Panc1 (cell line): Measurements from ENCODE around the gene ACSL6. TPM values are rescaled to one million over a fixed set of nuclear protein-coding genes. Genes with fewer than 3 reads are reported as not detected.

Experiments used
- ATAC-seq: fragments of 200-7000 bp; cut with Tn5 transposase; 2 replicates; pipeline ENCODE4 v1.9.1; 2020; ENCODE audit warnings: mild to moderate bottlenecking, moderate library complexity
- BruUV-seq: library from RNA; stranded (reverse); fragments of 400-500 nt; replicated peaks from 2 replicates; lab custom pipeline; 2021; lab: Mats Ljungman, UMichigan
- CTCF ChIA-PET: fragments of 300-600 bp; sonication (Branson Sonifier 250); formaldehyde crosslinking; loops from one replicate; lab custom pipeline; 2022; ENCODE audit warnings: antibody characterized with exemption; lab: Charles Lee
- POLR2A ChIA-PET: fragments of 300-600 bp; sonication (Branson Sonifier 250); formaldehyde crosslinking; loops from one replicate; lab custom pipeline; 2022; ENCODE audit warnings: antibody characterized with exemption; lab: Charles Lee
- DNase-seq: peaks from one replicate; pipeline ENCODE4 v3.0.0-alpha.2; 2010; ENCODE audit warnings: low read depth, low spot score
- H3K27ac ChIP-seq: 2 replicates; pipeline ENCODE4 v1.5.1; 2011; ENCODE audit warnings: mild to moderate bottlenecking, low read length, inconsistent platforms
- H3K27me3 ChIP-seq: fragments of 200-500 bp; sonication (Bioruptor generic); 2 replicates; pipeline ENCODE4 v1.6.0; 2014; ENCODE audit warnings: low read length, inconsistent platforms; ENCODE audit not compliant: control insufficient read depth, insufficient read depth
- H3K36me3 ChIP-seq: fragments of 200-500 bp; sonication (Bioruptor generic); 2 replicates; pipeline ENCODE4 v1.5.1; 2014; ENCODE audit warnings: inconsistent platforms, mild to moderate bottlenecking, low read length, moderate library complexity; ENCODE audit not compliant: control insufficient read depth, insufficient read depth
- H3K4me1 ChIP-seq: 2 replicates; pipeline ENCODE4 v1.5.1; 2011; ENCODE audit warnings: inconsistent platforms, mild to moderate bottlenecking, low read length, moderate library complexity; ENCODE audit not compliant: control insufficient read depth, insufficient read depth
- H3K4me3 ChIP-seq, 2 experiments: 2 replicates each; pipeline ENCODE4 v1.5.1; 2011 to 2012; ENCODE audit warnings: low read depth in 2 of 2, low read length in 2 of 2, mild to moderate bottlenecking in 2 of 2, inconsistent platforms in 1 of 2, moderate library complexity in 1 of 2
- H3K9me3 ChIP-seq: fragments of 200-500 bp; sonication (Bioruptor generic); 2 replicates; pipeline ENCODE4 v1.5.1; 2014; ENCODE audit warnings: low read depth, mild to moderate bottlenecking, inconsistent platforms, low read length, moderate library complexity; ENCODE audit not compliant: control insufficient read depth, insufficient read depth
- POLR2AphosphoS5 ChIP-seq: IDR thresholded peaks from 2 replicates; pipeline ENCODE4 v1.6.1; 2012; ENCODE audit warnings: mild to moderate bottlenecking, low read depth, low read length, moderate library complexity
- SIN3A ChIP-seq: IDR thresholded peaks from 2 replicates; pipeline ENCODE4 v1.6.1; 2012; ENCODE audit warnings: low read depth, mild to moderate bottlenecking, low read length, moderate library complexity, borderline replicate concordance; ENCODE audit not compliant: insufficient read depth
- TCF7L2 ChIP-seq: IDR thresholded peaks from 2 replicates; pipeline ENCODE4 v1.6.1; 2011; ENCODE audit warnings: mild to moderate bottlenecking, low read depth, low read length, inconsistent platforms
- in situ Hi-C: cut with HindIII; loops from 2 replicates; pipeline ENCODE4 v1.10.0; 2016; ENCODE audit warnings: low sequenced_read_pairs, low pct_unique_long_range_greater_than_20kb
- intact Hi-C: fragments of 100-400 bp; cut with micrococcal nuclease; formaldehyde crosslinking; loops from one replicate; pipeline ENCODE4 v1.10.0; 2022; ENCODE audit not compliant: unreplicated experiment
- total RNA-seq: library from RNA; stranded (reverse); gene quantifications from one replicate; pipeline ENCODE4 v1.2.1, GENCODE V29; 2021; ENCODE audit not compliant: unreplicated experiment
- TF ChIP-seq, protein P1 (sequence below), 2 experiments: IDR thresholded peaks; 2 replicates each; pipeline ENCODE4 v1.6.1; 2011 to 2012; ENCODE audit warnings: low read depth in 2 of 2, control low read depth in 1 of 2, low read length in 1 of 2, mild to moderate bottlenecking in 1 of 2, moderate library complexity in 1 of 2; ENCODE audit not compliant: insufficient read depth in 1 of 2
- TF ChIP-seq, protein P2 (sequence below): fragments of 450-650 bp; IDR thresholded peaks from 2 replicates; pipeline ENCODE4 v1.5.1; 2017; ENCODE audit warnings: mild to moderate bottlenecking

Gene ACSL6
- total RNA-seq, 1 experiment from 2014 or later, result 0.18 TPM

- Histone ChIP-seq H3K9me3 (no peaks in the 10 kb centered on the region), H3K27me3 (no peaks in the 10 kb centered on the region), H3K4me3 (no peak overlapping the region), H3K4me1 (no peaks in the 10 kb centered on the region), H3K36me3 (no peaks in the 10 kb centered on the region), H3K27ac (no peak overlapping the region)
- CTCF ChIA-PET, result no interaction called here
- POLR2A ChIA-PET, result no interaction called here
- no peak for DNase-seq
- in situ Hi-C loops (no loop called here), intact Hi-C loops (no loop called here)
- no TSS peak for BruUV-seq
- no peak for TF ChIP-seq TCF7L2
- TF ChIP-seq, protein P1, sequence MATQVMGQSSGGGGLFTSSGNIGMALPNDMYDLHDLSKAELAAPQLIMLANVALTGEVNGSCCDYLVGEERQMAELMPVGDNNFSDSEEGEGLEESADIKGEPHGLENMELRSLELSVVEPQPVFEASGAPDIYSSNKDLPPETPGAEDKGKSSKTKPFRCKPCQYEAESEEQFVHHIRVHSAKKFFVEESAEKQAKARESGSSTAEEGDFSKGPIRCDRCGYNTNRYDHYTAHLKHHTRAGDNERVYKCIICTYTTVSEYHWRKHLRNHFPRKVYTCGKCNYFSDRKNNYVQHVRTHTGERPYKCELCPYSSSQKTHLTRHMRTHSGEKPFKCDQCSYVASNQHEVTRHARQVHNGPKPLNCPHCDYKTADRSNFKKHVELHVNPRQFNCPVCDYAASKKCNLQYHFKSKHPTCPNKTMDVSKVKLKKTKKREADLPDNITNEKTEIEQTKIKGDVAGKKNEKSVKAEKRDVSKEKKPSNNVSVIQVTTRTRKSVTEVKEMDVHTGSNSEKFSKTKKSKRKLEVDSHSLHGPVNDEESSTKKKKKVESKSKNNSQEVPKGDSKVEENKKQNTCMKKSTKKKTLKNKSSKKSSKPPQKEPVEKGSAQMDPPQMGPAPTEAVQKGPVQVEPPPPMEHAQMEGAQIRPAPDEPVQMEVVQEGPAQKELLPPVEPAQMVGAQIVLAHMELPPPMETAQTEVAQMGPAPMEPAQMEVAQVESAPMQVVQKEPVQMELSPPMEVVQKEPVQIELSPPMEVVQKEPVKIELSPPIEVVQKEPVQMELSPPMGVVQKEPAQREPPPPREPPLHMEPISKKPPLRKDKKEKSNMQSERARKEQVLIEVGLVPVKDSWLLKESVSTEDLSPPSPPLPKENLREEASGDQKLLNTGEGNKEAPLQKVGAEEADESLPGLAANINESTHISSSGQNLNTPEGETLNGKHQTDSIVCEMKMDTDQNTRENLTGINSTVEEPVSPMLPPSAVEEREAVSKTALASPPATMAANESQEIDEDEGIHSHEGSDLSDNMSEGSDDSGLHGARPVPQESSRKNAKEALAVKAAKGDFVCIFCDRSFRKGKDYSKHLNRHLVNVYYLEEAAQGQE (IDR thresholded peaks at IDR 0.05; ENCODE audit: insufficient read depth in 1 of 2, low read depth in 2 of 2, low read length in 1 of 2), result no peak
- TF ChIP-seq, protein P2, sequence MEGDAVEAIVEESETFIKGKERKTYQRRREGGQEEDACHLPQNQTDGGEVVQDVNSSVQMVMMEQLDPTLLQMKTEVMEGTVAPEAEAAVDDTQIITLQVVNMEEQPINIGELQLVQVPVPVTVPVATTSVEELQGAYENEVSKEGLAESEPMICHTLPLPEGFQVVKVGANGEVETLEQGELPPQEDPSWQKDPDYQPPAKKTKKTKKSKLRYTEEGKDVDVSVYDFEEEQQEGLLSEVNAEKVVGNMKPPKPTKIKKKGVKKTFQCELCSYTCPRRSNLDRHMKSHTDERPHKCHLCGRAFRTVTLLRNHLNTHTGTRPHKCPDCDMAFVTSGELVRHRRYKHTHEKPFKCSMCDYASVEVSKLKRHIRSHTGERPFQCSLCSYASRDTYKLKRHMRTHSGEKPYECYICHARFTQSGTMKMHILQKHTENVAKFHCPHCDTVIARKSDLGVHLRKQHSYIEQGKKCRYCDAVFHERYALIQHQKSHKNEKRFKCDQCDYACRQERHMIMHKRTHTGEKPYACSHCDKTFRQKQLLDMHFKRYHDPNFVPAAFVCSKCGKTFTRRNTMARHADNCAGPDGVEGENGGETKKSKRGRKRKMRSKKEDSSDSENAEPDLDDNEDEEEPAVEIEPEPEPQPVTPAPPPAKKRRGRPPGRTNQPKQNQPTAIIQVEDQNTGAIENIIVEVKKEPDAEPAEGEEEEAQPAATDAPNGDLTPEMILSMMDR, result no peak
- ATAC-seq, result no peak
Observed at GRCh38 chr5:131959136-131959535, 52.3 kb downstream of the ACSL6 start.

DNA sequence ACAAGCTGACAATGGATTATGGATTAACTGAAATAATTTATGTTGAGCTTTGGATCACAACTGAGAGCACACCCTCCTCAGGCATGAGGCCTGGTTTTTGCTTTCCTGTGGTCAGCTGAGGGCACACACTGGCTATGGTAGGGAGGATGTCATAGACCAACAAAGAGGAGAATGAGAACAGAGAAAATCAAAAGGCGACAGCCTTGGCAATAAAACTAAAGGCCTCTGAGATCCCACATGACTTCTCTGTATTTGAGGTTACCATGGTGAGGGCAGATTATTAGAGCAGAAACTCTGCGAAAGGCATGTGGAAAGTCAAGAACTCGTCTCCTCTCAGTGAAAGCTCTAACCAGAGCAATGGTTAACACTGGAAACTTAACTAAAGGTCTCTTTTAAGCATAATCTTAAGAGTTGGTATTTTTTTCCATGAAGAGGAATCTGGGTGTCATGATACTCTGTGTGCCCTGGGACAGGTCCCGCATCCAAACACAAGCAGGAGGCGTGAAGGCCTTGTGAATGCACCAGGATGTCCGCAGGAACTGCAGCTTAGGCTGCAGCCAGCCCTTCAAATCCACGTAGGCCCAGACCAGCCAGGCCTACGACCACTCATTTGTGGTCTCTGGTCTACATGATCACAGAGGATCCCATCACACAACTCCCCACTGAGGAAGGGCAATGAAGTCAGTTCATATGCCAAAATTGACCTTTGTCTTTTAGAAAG lies 53.6 kb downstream of the ACSL6 start:
- DNase-seq, result no peak
- CTCF ChIA-PET, result no interaction called here
- POLR2A ChIA-PET, result no interaction called here
- Histone ChIP-seq H3K36me3 (no peaks in the 10 kb centered on the region), H3K4me3 (no peak overlapping the region), H3K27me3 (no peaks in the 10 kb centered on the region), H3K9me3 (no peaks in the 10 kb centered on the region), H3K4me1 (no peaks in the 10 kb centered on the region), H3K27ac (no peak overlapping the region)
- intact Hi-C loops (no loop called here), in situ Hi-C loops (no loop called here)
- BruUV-seq, result no TSS peak
- no peak for ATAC-seq
- TF ChIP-seq TCF7L2 (no peak), POLR2AphosphoS5 (no peak), SIN3A (no peak)
- TF ChIP-seq, protein P1 (IDR thresholded peaks at IDR 0.05; ENCODE audit: insufficient read depth in 1 of 2, low read depth in 2 of 2, low read length in 1 of 2), result no peak
- TF ChIP-seq, protein P2, result no peak
